ENCODE measurements around the gene DOK3. TPM values are rescaled to one million over a fixed set of nuclear protein-coding genes. Genes with fewer than 3 reads are reported as not detected.

DOK3 gene
- total and polyA plus RNA-seq, 2 donors (not counting 3 experiments of a cell fraction or from before 2014, with no cell fraction given), result 4.8 to 5.3 TPM

DNA sequence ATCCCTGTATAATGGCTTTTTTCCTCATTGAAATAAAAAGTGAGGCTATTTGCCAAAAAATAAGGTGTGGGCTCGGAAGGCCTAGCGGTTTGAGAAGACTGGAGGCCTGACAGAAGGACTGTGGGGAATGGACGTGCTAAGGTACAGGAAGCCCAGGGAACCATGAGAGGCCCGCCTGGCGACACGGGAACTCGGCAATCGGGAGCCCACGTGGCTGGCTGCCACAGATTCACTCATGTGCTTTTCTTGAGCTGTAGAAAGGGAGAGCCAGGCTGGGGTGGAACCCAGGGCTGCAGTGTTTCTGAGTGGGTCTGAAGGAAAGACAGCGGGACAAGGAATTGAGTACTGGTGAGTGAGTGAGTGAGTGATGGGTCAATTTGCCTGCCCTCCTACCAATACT lies 19.0 kb upstream of the DOK3 start:
- Histone ChIP-seq H3K36me3 (ENCODE audit: control insufficient read depth in 2 of 2, extremely low read depth in 1 of 2, insufficient read depth in 2 of 2, low read length in 2 of 2) (peaks cover 15 to 71% of the 10 kb centered on the region in 2 experiments), H3K79me2 (ENCODE audit: control insufficient read depth, insufficient read depth, low read length) (no peaks in the 10 kb centered on the region)
- TF ChIP-seq, protein P1, sequence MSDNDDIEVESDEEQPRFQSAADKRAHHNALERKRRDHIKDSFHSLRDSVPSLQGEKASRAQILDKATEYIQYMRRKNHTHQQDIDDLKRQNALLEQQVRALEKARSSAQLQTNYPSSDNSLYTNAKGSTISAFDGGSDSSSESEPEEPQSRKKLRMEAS (IDR thresholded peaks at IDR 0.05; ENCODE audit: insufficient read depth, insufficient read length), result no peak
- TF ChIP-seq POLR2A (IDR thresholded peaks at IDR 0.05; ENCODE audit: low read depth, low read length) (no peak), POLR2AphosphoS5 (IDR thresholded peaks at IDR 0.05; ENCODE audit: insufficient read depth, low read depth, low read length) (no peak), MYC (IDR thresholded peaks at IDR 0.05; ENCODE audit: low read depth, low read length) (no peak), EZH2 (IDR thresholded peaks at IDR 0.05; ENCODE audit: borderline replicate concordance, low read depth, low read length, severe bottlenecking) (no peak), FOS (IDR thresholded peaks at IDR 0.05; ENCODE audit: borderline replicate concordance, insufficient read depth, low read length) (no peak), JUN (IDR thresholded peaks at IDR 0.05; ENCODE audit: borderline replicate concordance, insufficient read depth, insufficient read length, low read depth) (no peak), GATA2 (IDR thresholded peaks at IDR 0.05; ENCODE audit: insufficient read depth, insufficient read length, low read depth, low read length) (no peak)
- TF ChIP-seq, protein P2, sequence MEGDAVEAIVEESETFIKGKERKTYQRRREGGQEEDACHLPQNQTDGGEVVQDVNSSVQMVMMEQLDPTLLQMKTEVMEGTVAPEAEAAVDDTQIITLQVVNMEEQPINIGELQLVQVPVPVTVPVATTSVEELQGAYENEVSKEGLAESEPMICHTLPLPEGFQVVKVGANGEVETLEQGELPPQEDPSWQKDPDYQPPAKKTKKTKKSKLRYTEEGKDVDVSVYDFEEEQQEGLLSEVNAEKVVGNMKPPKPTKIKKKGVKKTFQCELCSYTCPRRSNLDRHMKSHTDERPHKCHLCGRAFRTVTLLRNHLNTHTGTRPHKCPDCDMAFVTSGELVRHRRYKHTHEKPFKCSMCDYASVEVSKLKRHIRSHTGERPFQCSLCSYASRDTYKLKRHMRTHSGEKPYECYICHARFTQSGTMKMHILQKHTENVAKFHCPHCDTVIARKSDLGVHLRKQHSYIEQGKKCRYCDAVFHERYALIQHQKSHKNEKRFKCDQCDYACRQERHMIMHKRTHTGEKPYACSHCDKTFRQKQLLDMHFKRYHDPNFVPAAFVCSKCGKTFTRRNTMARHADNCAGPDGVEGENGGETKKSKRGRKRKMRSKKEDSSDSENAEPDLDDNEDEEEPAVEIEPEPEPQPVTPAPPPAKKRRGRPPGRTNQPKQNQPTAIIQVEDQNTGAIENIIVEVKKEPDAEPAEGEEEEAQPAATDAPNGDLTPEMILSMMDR (IDR thresholded peaks at IDR 0.05; ENCODE audit: extremely low read depth in 1 of 2, insufficient read depth in 1 of 2, low read depth in 1 of 2, low read length in 2 of 2), result no peak

More for the DNA sequence above, 19.0 kb upstream of the DOK3 start:
- CTCF ChIA-PET, result no interaction called here
- no TSS peak for BruUV-seq (replicated peaks)
- no peaks in the 10 kb centered on the region for H3K9me1 ChIP-seq (replicated peaks; ENCODE audit: control insufficient read depth, extremely low read depth, insufficient read depth, low read length)
- no peak overlapping the region for H3K4me3 ChIP-seq (replicated peaks in 1 of 3; ENCODE audit: insufficient read depth in 1 of 3, low read depth in 1 of 3, low read length in 3 of 3)
- H3K9me3 ChIP-seq (replicated peaks; ENCODE audit: control insufficient read depth, insufficient read depth, low read length), result no peaks in the 10 kb centered on the region
- no peaks in the 10 kb centered on the region for H3K27me3 ChIP-seq (ENCODE audit: control insufficient read depth in 2 of 2, insufficient read depth in 2 of 2, low read length in 2 of 2)
- H3K4me2 ChIP-seq (ENCODE audit: insufficient read depth, low read length), result no peak overlapping the region
- H2AFZ ChIP-seq (ENCODE audit: low read depth, low read length), result no peak overlapping the region
- no peak overlapping the region for H3K9ac ChIP-seq (replicated peaks; ENCODE audit: extremely low read depth, insufficient read depth, low read length)
- FAIRE-seq, result no peak
- intact Hi-C loops (cut with micrococcal nuclease), result no loop called here
- POLR2A ChIA-PET, result no interaction called here
- no peak overlapping the region for H3K27ac ChIP-seq (ENCODE audit: insufficient read depth, low read depth, low read length)
- dilution Hi-C loops (cut with MboI; ENCODE audit: extremely low pct_ligation_motif_present, low sequenced_read_pairs), result no loop called here
- no peak for DNase-seq (ENCODE audit: low read depth, low spot score)
- H4K20me1 ChIP-seq (replicated peaks; ENCODE audit: control insufficient read depth, extremely low read depth, insufficient read depth, low read length), result no peaks in the 10 kb centered on the region
- H3K4me1 ChIP-seq (ENCODE audit: control insufficient read depth, extremely low read depth, insufficient read depth, low read length), result no peaks in the 10 kb centered on the region
